ENCODE data around the gene FAM200B. TPM values are rescaled to one million over a fixed set of nuclear protein-coding genes. Genes with fewer than 3 reads are reported as not detected.

FAM200B gene
- total and polyA plus RNA-seq, 2 donors: 35.3 to 74.4 TPM

DNA sequence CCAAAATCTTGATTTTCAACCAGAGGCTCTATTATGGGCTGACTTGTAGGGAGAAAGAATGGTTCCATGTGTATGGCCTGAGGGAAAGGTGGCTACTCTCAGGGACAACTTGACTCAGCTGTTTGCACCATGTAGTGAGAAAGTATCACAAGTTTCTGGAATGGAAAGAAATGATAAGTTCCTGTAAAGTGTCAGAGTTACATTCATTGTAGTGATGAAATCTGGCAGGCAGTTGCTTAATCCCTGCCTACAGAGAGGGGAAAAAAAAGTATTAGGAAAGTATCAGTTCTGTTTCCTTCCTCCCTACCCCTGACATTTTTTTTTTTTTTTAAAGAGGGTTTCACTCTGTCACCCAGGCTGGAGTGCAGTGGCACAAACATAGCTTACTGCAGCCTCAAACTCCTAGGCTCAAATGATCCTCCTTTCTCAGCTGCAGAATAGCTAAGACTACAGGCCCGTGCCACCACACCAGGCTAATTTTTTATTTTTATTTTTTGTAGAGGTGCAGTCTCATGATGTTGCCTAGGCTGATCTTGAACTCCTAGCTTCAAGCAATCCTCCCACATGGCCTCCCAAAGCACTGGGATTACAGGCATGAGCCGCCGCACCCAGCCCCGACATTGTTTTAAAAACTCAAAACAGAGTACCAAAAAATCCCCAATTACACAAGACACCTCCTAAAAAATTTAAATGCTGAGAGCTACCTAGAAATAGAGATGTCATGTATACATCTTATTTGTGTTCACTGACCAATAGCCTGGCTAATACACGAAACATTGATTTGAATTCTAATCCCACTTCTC lies 21.7 kb upstream of the FAM200B start:
- 98% methylated on average over 5 of the region's 5 CpGs for WGBS
- Histone ChIP-seq H3K27me3 (ENCODE audit: control insufficient read depth in 2 of 2, insufficient read depth in 1 of 2, low read length in 1 of 2) (no peaks in the 10 kb centered on the region), H3K4me3 (ENCODE audit: low read length in 2 of 2) (no peak overlapping the region), H3K4me1 (ENCODE audit: control insufficient read depth in 2 of 2, insufficient read depth in 2 of 2, low read length in 2 of 2) (peaks cover 7 to 8% of the 10 kb centered on the region in 2 donors), H3K9me3 (ENCODE audit: control insufficient read depth in 2 of 2, insufficient read depth in 1 of 2, low read length in 1 of 2) (no peaks in the 10 kb centered on the region), H3K27ac (ENCODE audit: low read depth in 1 of 2, low read length in 1 of 2) (no peak overlapping the region), H3K36me3 (ENCODE audit: control insufficient read depth in 2 of 2, insufficient read depth in 2 of 2, low read length in 1 of 2) (no peaks in the 10 kb centered on the region)
- no peak for DNase-seq (ENCODE audit: low read depth in 6 of 9, low spot score in 9 of 9)

DNA sequence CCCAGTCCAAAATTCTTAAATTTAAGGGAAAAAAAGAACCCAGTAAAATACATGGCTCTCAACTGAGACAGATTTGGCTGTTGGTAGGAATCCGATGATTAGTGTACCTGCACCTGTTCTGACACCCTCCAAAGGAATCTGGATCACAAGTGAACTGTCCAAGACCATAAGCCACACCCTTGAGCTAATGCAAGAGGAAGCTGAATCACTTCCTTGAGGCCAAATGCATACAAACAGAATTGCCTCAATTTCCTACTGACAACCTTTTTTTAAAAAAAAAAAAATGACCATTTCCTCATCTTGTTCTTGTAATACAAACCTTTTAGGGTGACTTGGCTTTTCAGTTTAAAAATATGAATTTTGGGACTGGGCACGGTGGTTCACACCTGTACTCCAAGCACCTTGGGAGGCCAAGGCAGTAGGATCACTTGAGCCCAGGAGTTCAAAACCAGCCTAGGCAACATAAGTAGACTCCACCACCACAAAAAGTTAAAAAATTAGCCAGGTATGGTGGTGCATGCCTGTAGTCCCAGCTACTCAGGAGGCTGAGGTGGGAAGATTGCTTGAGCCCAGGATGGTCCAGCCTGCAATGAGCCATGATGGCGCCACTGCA lies 15.8 kb upstream of the FAM200B start:
- no peaks in the 10 kb centered on the region for H3K27me3 ChIP-seq (ENCODE audit: control insufficient read depth in 2 of 2, insufficient read depth in 1 of 2, low read length in 1 of 2)
- no peak for DNase-seq (ENCODE audit: low read depth in 6 of 9, low spot score in 9 of 9)
- H3K9me3 ChIP-seq (ENCODE audit: control insufficient read depth in 2 of 2, insufficient read depth in 1 of 2, low read length in 1 of 2): no peaks in the 10 kb centered on the region
- no peak overlapping the region for H3K4me3 ChIP-seq (ENCODE audit: low read length in 2 of 2)
- H3K36me3 ChIP-seq (ENCODE audit: control insufficient read depth in 2 of 2, insufficient read depth in 2 of 2, low read length in 1 of 2): peaks cover 3 to 8% of the 10 kb centered on the region in 2 donors
- H3K4me1 ChIP-seq (ENCODE audit: control insufficient read depth in 2 of 2, insufficient read depth in 2 of 2, low read length in 2 of 2): no peaks in the 10 kb centered on the region
- H3K27ac ChIP-seq (ENCODE audit: low read depth in 1 of 2, low read length in 1 of 2): no peak overlapping the region
- 91% methylated on average over 3 of the region's 3 CpGs for WGBS

DNA sequence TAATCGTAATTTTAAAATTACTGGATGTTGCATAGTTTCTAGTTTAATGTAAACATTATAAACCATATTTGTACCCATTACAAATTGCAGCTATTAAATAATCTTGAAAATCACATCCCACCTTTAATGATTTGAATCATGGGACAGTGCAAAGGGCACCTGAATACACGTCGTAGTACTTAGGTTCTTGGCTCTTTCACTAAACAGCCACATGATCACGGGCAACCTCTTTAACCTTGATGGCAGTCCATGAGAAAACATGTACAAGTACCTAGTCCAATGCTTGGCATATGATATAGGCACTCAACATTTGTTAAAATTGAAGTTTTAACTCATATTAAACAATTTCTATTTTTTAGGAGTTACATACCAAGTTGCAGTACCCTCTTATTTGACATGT lies 14.6 kb upstream of the FAM200B start:
- no peaks in the 10 kb centered on the region for H3K9me3 ChIP-seq (ENCODE audit: control insufficient read depth in 2 of 2, insufficient read depth in 1 of 2, low read length in 1 of 2)
- WGBS: 98% methylated on average over 4 of the region's 4 CpGs
- no peak overlapping the region for H3K4me3 ChIP-seq (ENCODE audit: low read length in 2 of 2)
- no peak for DNase-seq (ENCODE audit: low read depth in 6 of 9, low spot score in 9 of 9)
- H3K27ac ChIP-seq (ENCODE audit: low read depth in 1 of 2, low read length in 1 of 2): no peak overlapping the region
- no peaks in the 10 kb centered on the region for H3K4me1 ChIP-seq (ENCODE audit: control insufficient read depth in 2 of 2, insufficient read depth in 2 of 2, low read length in 2 of 2)
- peaks cover 3 to 8% of the 10 kb centered on the region in 2 donors for H3K36me3 ChIP-seq (ENCODE audit: control insufficient read depth in 2 of 2, insufficient read depth in 2 of 2, low read length in 1 of 2)
- H3K27me3 ChIP-seq (ENCODE audit: control insufficient read depth in 2 of 2, insufficient read depth in 1 of 2, low read length in 1 of 2): no peaks in the 10 kb centered on the region

DNA sequence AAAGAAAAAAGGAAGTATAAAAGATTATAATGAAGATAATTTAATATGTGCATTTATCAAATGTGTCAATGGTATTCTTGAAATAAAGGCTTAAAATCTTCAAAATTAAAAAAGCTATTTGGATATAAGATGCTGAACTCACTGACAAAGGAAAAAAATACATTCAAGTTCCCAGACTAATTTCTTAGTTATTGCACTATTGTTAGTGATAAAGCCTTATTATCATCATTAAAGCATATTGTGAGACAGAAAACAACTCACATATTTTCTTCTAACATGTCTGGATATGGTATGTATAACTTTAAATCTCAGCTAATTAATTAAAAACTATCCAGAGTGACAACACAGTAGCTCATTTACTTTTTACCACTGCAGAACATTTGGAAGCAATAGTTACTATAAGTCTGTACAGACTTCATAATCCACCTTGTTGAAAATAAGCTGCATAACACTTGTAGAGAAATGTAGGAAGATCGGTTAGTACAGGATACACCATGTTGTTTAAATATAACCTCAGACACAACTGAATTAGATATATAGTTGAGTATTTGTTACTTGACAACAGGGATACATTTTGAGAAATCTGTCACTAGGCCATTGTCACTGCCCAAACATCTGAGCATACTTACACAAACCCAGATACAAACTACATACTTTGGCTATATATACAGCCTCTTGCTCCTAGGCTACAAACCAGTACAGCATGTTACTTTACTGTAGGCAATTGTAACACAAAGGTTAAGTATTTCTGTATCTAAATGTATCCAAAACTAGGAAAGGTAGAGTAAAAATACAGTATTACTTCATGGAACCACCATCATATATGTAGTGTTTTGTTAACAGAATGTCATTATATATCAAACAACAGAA lies 12.8 kb upstream of the FAM200B start:
- DNase-seq (ENCODE audit: low read depth in 6 of 9, low spot score in 9 of 9): no peak
- WGBS: 79% methylated on average over 1 of the region's 1 CpG
- no peaks in the 10 kb centered on the region for H3K9me3 ChIP-seq (ENCODE audit: control insufficient read depth in 2 of 2, insufficient read depth in 1 of 2, low read length in 1 of 2)

DNA sequence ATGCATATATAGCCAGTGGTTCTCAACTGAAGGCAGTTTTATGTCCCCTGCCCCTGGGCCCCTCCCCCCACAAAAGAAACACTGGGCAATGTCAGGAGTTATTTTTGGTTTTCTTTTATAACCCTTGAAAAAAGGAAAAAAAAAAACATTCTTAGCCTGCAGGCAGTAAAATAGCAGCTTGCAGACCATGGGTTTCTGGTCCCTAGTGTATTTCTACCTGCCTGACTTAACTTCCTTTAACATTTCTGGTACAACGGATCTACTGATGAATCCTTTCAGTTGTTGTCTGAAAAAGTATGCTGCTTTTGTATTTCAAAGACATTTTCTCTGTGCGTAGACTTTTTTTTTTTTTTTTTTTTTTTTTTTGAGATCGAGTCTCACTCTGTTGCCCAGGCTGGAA lies 11.1 kb upstream of the FAM200B start:
- peaks cover 3 to 8% of the 10 kb centered on the region in 2 donors for H3K36me3 ChIP-seq (ENCODE audit: control insufficient read depth in 2 of 2, insufficient read depth in 2 of 2, low read length in 1 of 2)
- no peaks in the 10 kb centered on the region for H3K4me1 ChIP-seq (ENCODE audit: control insufficient read depth in 2 of 2, insufficient read depth in 2 of 2, low read length in 2 of 2)
- 92% methylated on average over 3 of the region's 3 CpGs for WGBS
- no peak for DNase-seq (ENCODE audit: low read depth in 6 of 9, low spot score in 9 of 9)
- no peaks in the 10 kb centered on the region for H3K9me3 ChIP-seq (ENCODE audit: control insufficient read depth in 2 of 2, insufficient read depth in 1 of 2, low read length in 1 of 2)
- H3K27me3 ChIP-seq (ENCODE audit: control insufficient read depth in 2 of 2, insufficient read depth in 1 of 2, low read length in 1 of 2): no peaks in the 10 kb centered on the region
- H3K4me3 ChIP-seq (ENCODE audit: low read length in 2 of 2): no peak overlapping the region
- no peak overlapping the region for H3K27ac ChIP-seq (ENCODE audit: low read depth in 1 of 2, low read length in 1 of 2)

More for the DNA sequence above, 12.8 kb upstream of the FAM200B start:
- Histone ChIP-seq H3K4me3 (ENCODE audit: low read length in 2 of 2) (no peak overlapping the region), H3K27ac (ENCODE audit: low read depth in 1 of 2, low read length in 1 of 2) (no peak overlapping the region), H3K36me3 (ENCODE audit: control insufficient read depth in 2 of 2, insufficient read depth in 2 of 2, low read length in 1 of 2) (peaks cover 3 to 8% of the 10 kb centered on the region in 2 donors), H3K27me3 (ENCODE audit: control insufficient read depth in 2 of 2, insufficient read depth in 1 of 2, low read length in 1 of 2) (no peaks in the 10 kb centered on the region), H3K4me1 (ENCODE audit: control insufficient read depth in 2 of 2, insufficient read depth in 2 of 2, low read length in 2 of 2) (no peaks in the 10 kb centered on the region)

DNA sequence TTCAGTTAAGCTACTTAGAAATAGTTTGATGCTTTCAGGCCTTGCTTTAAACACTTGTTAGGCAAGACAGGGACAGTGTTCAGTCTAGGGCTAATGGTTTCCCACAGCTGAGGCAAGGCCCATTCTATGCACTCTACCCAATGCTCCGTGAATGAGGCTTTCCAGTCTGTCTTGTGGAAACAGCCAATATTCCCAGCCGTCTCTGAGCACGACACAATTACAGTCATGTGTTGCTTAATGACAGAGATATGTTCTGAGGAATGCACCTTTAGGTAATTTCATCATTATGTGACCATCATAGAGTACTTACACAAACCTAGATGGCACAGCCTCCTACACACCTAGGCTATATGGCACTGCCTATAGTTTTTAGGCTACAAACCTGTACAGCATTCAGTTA lies 9.5 kb upstream of the FAM200B start:
- Histone ChIP-seq H3K27ac (ENCODE audit: low read depth in 1 of 2, low read length in 1 of 2) (no peak overlapping the region), H3K9me3 (ENCODE audit: control insufficient read depth in 2 of 2, insufficient read depth in 1 of 2, low read length in 1 of 2) (no peaks in the 10 kb centered on the region), H3K36me3 (ENCODE audit: control insufficient read depth in 2 of 2, insufficient read depth in 2 of 2, low read length in 1 of 2) (no peaks in the 10 kb centered on the region), H3K27me3 (ENCODE audit: control insufficient read depth in 2 of 2, insufficient read depth in 1 of 2, low read length in 1 of 2) (no peaks in the 10 kb centered on the region), H3K4me1 (ENCODE audit: control insufficient read depth in 2 of 2, insufficient read depth in 2 of 2, low read length in 2 of 2) (no peaks in the 10 kb centered on the region), H3K4me3 (ENCODE audit: low read length in 2 of 2) (no peak overlapping the region)
- WGBS: over 99% methylated on average over 3 of the region's 3 CpGs
- no peak for DNase-seq (ENCODE audit: low read depth in 6 of 9, low spot score in 9 of 9)

DNA sequence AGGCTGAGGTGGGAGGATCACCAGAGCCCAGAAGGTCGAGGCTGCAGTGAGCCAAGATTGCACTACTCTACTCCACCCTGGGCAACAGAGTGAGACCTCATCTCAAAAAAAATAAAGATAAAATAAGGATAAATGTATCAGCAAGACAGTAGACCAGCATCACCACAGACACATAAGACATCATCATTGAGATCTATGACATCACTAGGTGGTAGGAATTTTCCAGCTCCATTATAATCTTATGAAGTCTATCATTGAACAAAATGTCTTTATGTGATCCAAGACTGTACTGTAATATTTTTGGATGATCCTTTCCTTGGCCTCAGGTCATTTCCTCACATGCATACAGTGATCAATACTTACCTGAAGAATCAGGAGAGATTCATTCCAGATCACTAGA lies 8.3 kb upstream of the FAM200B start:
- H3K27ac ChIP-seq (ENCODE audit: low read depth in 1 of 2, low read length in 1 of 2): no peak overlapping the region
- H3K36me3 ChIP-seq (ENCODE audit: control insufficient read depth in 2 of 2, insufficient read depth in 2 of 2, low read length in 1 of 2): no peaks in the 10 kb centered on the region
- H3K4me1 ChIP-seq (ENCODE audit: control insufficient read depth in 2 of 2, insufficient read depth in 2 of 2, low read length in 2 of 2): peaks cover 0 to 4% of the 10 kb centered on the region in 2 donors
- H3K4me3 ChIP-seq (ENCODE audit: low read length in 2 of 2): no peak overlapping the region
- no peaks in the 10 kb centered on the region for H3K9me3 ChIP-seq (ENCODE audit: control insufficient read depth in 2 of 2, insufficient read depth in 1 of 2, low read length in 1 of 2)
- no peak for DNase-seq (ENCODE audit: low read depth in 6 of 9, low spot score in 9 of 9)
- H3K27me3 ChIP-seq (ENCODE audit: control insufficient read depth in 2 of 2, insufficient read depth in 1 of 2, low read length in 1 of 2): no peaks in the 10 kb centered on the region
- WGBS: 100% methylated on average over 1 of the region's 1 CpG

DNA sequence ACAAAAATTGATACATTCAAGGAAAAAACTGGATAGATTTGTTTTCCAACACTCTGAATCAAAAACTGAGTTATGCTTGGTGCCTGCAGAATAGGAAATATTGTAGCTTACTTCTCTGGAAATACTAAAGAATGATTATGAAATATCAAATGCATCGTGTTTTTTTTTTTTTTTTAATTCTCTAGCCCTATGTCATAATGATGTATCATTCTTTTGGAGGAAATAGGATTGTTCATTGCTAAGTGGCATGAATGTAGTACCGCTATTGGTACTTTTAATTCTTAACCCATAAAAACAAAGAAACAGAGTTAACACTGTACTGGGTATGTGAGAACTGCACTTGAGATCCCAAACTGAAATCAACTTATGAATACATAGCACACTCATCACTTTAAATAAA lies 7.6 kb upstream of the FAM200B start:
- no peaks in the 10 kb centered on the region for H3K9me3 ChIP-seq (ENCODE audit: control insufficient read depth in 2 of 2, insufficient read depth in 1 of 2, low read length in 1 of 2)
- H3K4me1 ChIP-seq (ENCODE audit: control insufficient read depth in 2 of 2, insufficient read depth in 2 of 2, low read length in 2 of 2): peaks cover 0 to 4% of the 10 kb centered on the region in 2 donors
- no peaks in the 10 kb centered on the region for H3K27me3 ChIP-seq (ENCODE audit: control insufficient read depth in 2 of 2, insufficient read depth in 1 of 2, low read length in 1 of 2)
- no peaks in the 10 kb centered on the region for H3K36me3 ChIP-seq (ENCODE audit: control insufficient read depth in 2 of 2, insufficient read depth in 2 of 2, low read length in 1 of 2)
- WGBS: 96% methylated on average over 2 of the region's 2 CpGs
- H3K27ac ChIP-seq (ENCODE audit: low read depth in 1 of 2, low read length in 1 of 2): no peak overlapping the region
- DNase-seq (ENCODE audit: low read depth in 6 of 9, low spot score in 9 of 9): no peak
- no peak overlapping the region for H3K4me3 ChIP-seq (ENCODE audit: low read length in 2 of 2)

DNA sequence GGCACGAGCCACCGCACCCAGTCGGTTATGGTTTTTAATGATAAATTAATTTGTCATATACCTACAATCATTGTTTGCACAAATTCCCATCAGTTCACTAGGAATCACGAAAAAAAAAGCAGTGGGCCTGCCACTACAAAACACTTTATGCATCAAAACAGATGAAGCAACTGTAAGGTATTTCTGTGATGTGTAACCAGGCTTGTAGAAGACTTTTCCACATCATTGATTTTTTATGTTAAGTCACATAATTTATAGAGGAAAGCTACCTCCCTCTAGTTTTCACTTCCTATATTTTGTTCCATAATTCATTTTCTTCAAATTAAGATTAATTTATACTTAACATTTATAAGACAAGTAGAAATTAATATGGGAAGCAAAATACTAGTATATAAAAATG lies 6.7 kb upstream of the FAM200B start:
- Histone ChIP-seq H3K4me3 (ENCODE audit: low read length in 2 of 2) (no peak overlapping the region), H3K27ac (ENCODE audit: low read depth in 1 of 2, low read length in 1 of 2) (no peak overlapping the region), H3K36me3 (ENCODE audit: control insufficient read depth in 2 of 2, insufficient read depth in 2 of 2, low read length in 1 of 2) (no peaks in the 10 kb centered on the region), H3K9me3 (ENCODE audit: control insufficient read depth in 2 of 2, insufficient read depth in 1 of 2, low read length in 1 of 2) (no peaks in the 10 kb centered on the region), H3K27me3 (ENCODE audit: control insufficient read depth in 2 of 2, insufficient read depth in 1 of 2, low read length in 1 of 2) (no peaks in the 10 kb centered on the region), H3K4me1 (ENCODE audit: control insufficient read depth in 2 of 2, insufficient read depth in 2 of 2, low read length in 2 of 2) (peaks cover 0 to 4% of the 10 kb centered on the region in 2 donors)
- DNase-seq (ENCODE audit: low read depth in 6 of 9, low spot score in 9 of 9): no peak
- 99% methylated on average over 4 of the region's 4 CpGs for WGBS
